SK-N-SH treated with all-trans-retinoic acid at 6 μM for 48 hours (cell line): Measurements from ENCODE around the gene TSPAN3.

Experiments
- ATAC-seq: fragments of 200-7000 bp; cut with Tn5 transposase; 3 replicates; pipeline ENCODE4 v1.9.1; 2020; ENCODE audit warnings: mild to moderate bottlenecking, moderate library complexity
- ARNTL ChIP-seq: fragments of 450-650 bp; formaldehyde crosslinking; IDR thresholded peaks from 2 replicates; pipeline ENCODE4 v1.5.0; 2020; ENCODE audit warnings: low read depth, mild to moderate bottlenecking, moderate library complexity, borderline replicate concordance
- BACH2 ChIP-seq: fragments of 250-450 bp; sonication (Bioruptor Pico); IDR thresholded peaks from 2 replicates; pipeline ENCODE4 v1.9.0; 2021; ENCODE audit warnings: mild to moderate bottlenecking, borderline replicate concordance
- CREB5 ChIP-seq: fragments of 250-450 bp; sonication (Bioruptor Pico); IDR thresholded peaks from 2 replicates; pipeline ENCODE4 v1.5.1; 2020; ENCODE audit warnings: low read depth, mild to moderate bottlenecking, moderate library complexity
- CSDC2 ChIP-seq: fragments of 250-450 bp; sonication (Bioruptor Pico); IDR thresholded peaks from 2 replicates; pipeline ENCODE4 v1.5.0; 2020; ENCODE audit warnings: mild to moderate bottlenecking, moderate library complexity
- CSRNP3 ChIP-seq: fragments of 250-450 bp; sonication (Bioruptor Pico); IDR thresholded peaks from 2 replicates; pipeline ENCODE4 v1.5.1; 2021; ENCODE audit warnings: mild to moderate bottlenecking, moderate library complexity
- ESRRG ChIP-seq: fragments of 250-450 bp; sonication (Bioruptor Pico); IDR thresholded peaks from 2 replicates; pipeline ENCODE4 v1.6.1; 2021; ENCODE audit warnings: mild to moderate bottlenecking
- GLIS3 ChIP-seq: fragments of 250-450 bp; sonication (Bioruptor Pico); IDR thresholded peaks from 2 replicates; pipeline ENCODE4 v1.5.0; 2020; ENCODE audit warnings: mild to moderate bottlenecking, moderate library complexity
- ISL1 ChIP-seq: fragments of 250-450 bp; sonication (Bioruptor Pico); IDR thresholded peaks from 2 replicates; pipeline ENCODE4 v2.1.2; 2022; ENCODE audit warnings: mild to moderate bottlenecking, moderate library complexity
- POU6F1 ChIP-seq: fragments of 250-450 bp; sonication (Bioruptor Pico); IDR thresholded peaks from 2 replicates; pipeline ENCODE4 v1.8.0; 2021; ENCODE audit warnings: low read depth, mild to moderate bottlenecking, moderate library complexity, borderline replicate concordance
- PPARA ChIP-seq: fragments of 250-450 bp; sonication (Bioruptor Pico); IDR thresholded peaks from 2 replicates; pipeline ENCODE4 v1.5.0; 2020; ENCODE audit warnings: mild to moderate bottlenecking, borderline replicate concordance
- RARB ChIP-seq: fragments of 250-450 bp; sonication (Bioruptor Pico); IDR thresholded peaks from 2 replicates; pipeline ENCODE4 v1.8.0; 2021; ENCODE audit warnings: mild to moderate bottlenecking, moderate library complexity
- SNAI2 ChIP-seq: fragments of 250-450 bp; sonication (Bioruptor Pico); IDR thresholded peaks from 2 replicates; pipeline ENCODE4 v1.5.0; 2020; ENCODE audit warnings: mild to moderate bottlenecking, moderate library complexity
- TCF4 ChIP-seq: fragments of 250-450 bp; sonication (Bioruptor Pico); IDR thresholded peaks from 2 replicates; pipeline ENCODE4 v1.8.0; 2021; ENCODE audit warnings: mild to moderate bottlenecking, moderate library complexity, borderline replicate concordance
- TOX ChIP-seq: fragments of 250-450 bp; sonication (Bioruptor Pico); IDR thresholded peaks from 2 replicates; pipeline ENCODE4 v1.8.0; 2021; ENCODE audit warnings: mild to moderate bottlenecking, moderate library complexity, borderline replicate concordance
- TSHZ2 ChIP-seq: fragments of 250-450 bp; sonication (Bioruptor Pico); IDR thresholded peaks from 2 replicates; pipeline ENCODE4 v1.5.0; 2020; ENCODE audit warnings: mild to moderate bottlenecking, moderate library complexity
- ZC3H10 ChIP-seq: fragments of 250-450 bp; sonication (Bioruptor Pico); IDR thresholded peaks from 2 replicates; pipeline ENCODE4 v1.5.1; 2021; ENCODE audit warnings: mild to moderate bottlenecking, moderate library complexity
- ZFP3 ChIP-seq: fragments of 250-450 bp; sonication (Bioruptor Pico); IDR thresholded peaks from 2 replicates; pipeline ENCODE4 v1.5.0; 2020; ENCODE audit warnings: mild to moderate bottlenecking, moderate library complexity
- ZFP30 ChIP-seq: fragments of 450-650 bp; formaldehyde crosslinking; IDR thresholded peaks from 2 replicates; pipeline ENCODE4 v1.5.0; 2022; ENCODE audit warnings: mild to moderate bottlenecking, moderate library complexity
- ZNF565 ChIP-seq: fragments of 450-650 bp; formaldehyde crosslinking; conservative IDR thresholded peaks from 2 replicates; pipeline ENCODE4 v1.5.0; 2020; ENCODE audit warnings: low read depth, mild to moderate bottlenecking, moderate library complexity
- ZNF70 ChIP-seq: fragments of 450-650 bp; formaldehyde crosslinking; IDR thresholded peaks from 2 replicates; pipeline ENCODE4 v1.5.0; 2020; ENCODE audit warnings: mild to moderate bottlenecking, moderate library complexity
- ZNF8 ChIP-seq: fragments of 450-650 bp; formaldehyde crosslinking; IDR thresholded peaks from 2 replicates; pipeline ENCODE4 v1.5.0; 2020; ENCODE audit warnings: mild to moderate bottlenecking, moderate library complexity
- TF ChIP-seq, protein P1 (sequence below): fragments of 250-450 bp; sonication (Bioruptor Pico); IDR thresholded peaks from 2 replicates; pipeline ENCODE4 v1.8.0; 2020; ENCODE audit warnings: mild to moderate bottlenecking, moderate library complexity, borderline replicate concordance

TSPAN3 gene

DNA sequence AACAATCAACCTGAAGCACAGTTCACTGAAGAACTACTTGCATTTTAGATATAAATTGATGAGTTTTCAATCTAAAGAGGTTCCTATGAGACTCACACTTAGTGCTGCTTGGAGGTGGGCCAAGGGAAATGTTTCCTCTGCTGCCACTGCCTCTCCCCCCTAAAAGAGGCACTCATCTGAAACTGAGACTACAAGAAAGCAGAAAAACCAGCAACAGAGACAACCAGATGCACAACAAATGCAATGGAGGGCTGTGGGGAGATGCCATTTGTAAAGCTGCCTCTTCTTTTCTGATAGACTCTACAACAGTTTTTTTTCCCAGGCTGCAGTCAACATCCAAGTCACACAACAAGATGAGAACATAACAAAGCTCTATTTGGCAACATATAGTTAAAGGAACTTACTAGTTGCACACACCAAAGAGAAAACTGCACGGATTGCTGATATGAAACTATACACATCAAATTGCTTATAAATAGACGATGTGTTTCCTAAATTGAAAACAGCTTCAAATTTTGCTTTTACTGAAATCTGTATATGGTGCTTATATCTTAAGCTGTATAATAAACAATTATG is 11.0 kb downstream of the TSPAN3 start:
- ATAC-seq, result no peak
- TF ChIP-seq BACH2 (CRISPR knock-in tag) (no peak), ZC3H10 (CRISPR knock-in tag) (no peak), ZNF70 (CRISPR knock-in tag) (no peak; the same call in 1 of the 2 replicates), CSRNP3 (CRISPR knock-in tag) (no peak), ZFP30 (CRISPR knock-in tag) (no peak), ARNTL (CRISPR knock-in tag) (no peak), TCF4 (CRISPR knock-in tag) (no peak), ZNF8 (no peak), POU6F1 (CRISPR knock-in tag) (no peak), GLIS3 (no peak), CREB5 (CRISPR knock-in tag) (no peak), PPARA (CRISPR knock-in tag) (no peak), CSDC2 (CRISPR knock-in tag) (no peak), SNAI2 (CRISPR knock-in tag) (no peak), TOX (CRISPR knock-in tag) (no peak), ESRRG (CRISPR knock-in tag) (no peak)

DNA sequence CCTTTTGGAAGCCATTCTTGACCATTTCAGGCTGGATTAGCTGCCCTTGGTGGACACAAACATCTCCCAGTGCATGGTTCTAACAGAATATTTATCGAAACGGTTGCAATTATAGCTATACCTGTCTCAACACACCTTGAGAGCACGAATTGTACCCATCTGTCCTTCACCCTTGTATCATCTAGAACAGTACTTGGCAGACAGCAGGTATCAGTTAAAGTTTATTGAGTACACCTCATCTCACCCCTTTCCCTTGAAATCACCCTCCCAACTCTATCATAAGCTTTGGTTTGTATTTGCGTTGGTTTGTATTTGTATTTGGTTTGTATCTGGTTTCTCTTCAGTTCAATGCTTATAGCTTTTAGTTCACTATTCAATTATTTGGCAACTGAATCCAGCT is 12.4 kb downstream of the TSPAN3 start:
- ATAC-seq, result no peak
- TF ChIP-seq, protein P1, sequence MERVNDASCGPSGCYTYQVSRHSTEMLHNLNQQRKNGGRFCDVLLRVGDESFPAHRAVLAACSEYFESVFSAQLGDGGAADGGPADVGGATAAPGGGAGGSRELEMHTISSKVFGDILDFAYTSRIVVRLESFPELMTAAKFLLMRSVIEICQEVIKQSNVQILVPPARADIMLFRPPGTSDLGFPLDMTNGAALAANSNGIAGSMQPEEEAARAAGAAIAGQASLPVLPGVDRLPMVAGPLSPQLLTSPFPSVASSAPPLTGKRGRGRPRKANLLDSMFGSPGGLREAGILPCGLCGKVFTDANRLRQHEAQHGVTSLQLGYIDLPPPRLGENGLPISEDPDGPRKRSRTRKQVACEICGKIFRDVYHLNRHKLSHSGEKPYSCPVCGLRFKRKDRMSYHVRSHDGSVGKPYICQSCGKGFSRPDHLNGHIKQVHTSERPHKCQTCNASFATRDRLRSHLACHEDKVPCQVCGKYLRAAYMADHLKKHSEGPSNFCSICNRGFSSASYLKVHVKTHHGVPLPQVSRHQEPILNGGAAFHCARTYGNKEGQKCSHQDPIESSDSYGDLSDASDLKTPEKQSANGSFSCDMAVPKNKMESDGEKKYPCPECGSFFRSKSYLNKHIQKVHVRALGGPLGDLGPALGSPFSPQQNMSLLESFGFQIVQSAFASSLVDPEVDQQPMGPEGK (CRISPR knock-in tag), result no peak
- no peak for TF ChIP-seq RARB (CRISPR knock-in tag)
- no peak for TF ChIP-seq SNAI2 (CRISPR knock-in tag)
- no peak for TF ChIP-seq BACH2 (CRISPR knock-in tag)
- no peak for TF ChIP-seq ZNF565

DNA sequence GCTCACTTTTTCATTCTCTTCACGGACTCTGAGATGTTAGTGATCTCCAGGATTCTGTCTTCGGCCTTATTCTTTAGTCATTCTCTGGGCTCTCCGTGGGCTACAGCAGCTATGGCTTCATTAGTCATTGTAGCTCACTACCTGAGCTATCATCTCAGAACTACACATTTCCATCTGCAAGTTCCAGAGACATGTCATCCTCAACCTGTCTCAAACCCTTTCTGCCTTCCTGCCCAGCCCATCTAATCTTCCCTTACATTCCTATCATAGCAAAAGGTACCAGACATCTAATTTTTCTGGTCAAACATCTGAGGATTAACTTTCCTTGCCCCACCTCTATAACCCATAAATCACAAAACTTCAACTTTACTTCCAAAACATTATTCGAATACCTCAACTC is 13.2 kb downstream of the TSPAN3 start:
- no peak for TF ChIP-seq TOX (CRISPR knock-in tag)
- TF ChIP-seq TSHZ2, result no peak
- TF ChIP-seq SNAI2 (CRISPR knock-in tag), result no peak
- TF ChIP-seq CSDC2 (CRISPR knock-in tag), result no peak
- no peak for TF ChIP-seq BACH2 (CRISPR knock-in tag)
- TF ChIP-seq ZFP30 (CRISPR knock-in tag), result no peak
- no peak for TF ChIP-seq ZNF70 (CRISPR knock-in tag)
- TF ChIP-seq POU6F1 (CRISPR knock-in tag), result no peak
- TF ChIP-seq, protein P1 (CRISPR knock-in tag), result no peak
- no peak for TF ChIP-seq ZNF565
- TF ChIP-seq CSRNP3 (CRISPR knock-in tag), result no peak
- no peak for TF ChIP-seq ZFP3 (CRISPR knock-in tag)
- TF ChIP-seq GLIS3, result no peak
- TF ChIP-seq ISL1 (CRISPR knock-in tag), result no peak
- no peak for ATAC-seq
